ENCODE results near the gene ZFR2. TPM values are rescaled to one million over a fixed set of nuclear protein-coding genes. Genes with fewer than 3 reads are reported as not detected.

ZFR2 gene
- total RNA-seq, 2 donors from 2014 or later: not detected

- no peak for ATAC-seq (ENCODE audit: insufficient number of reproducible peaks, low FRiP score, low read depth)
These were observed 84.9 kb downstream of the ZFR2 start for GRCh38 chr19:3783660-3784584.

GRCh38 chr19:3782903-3783302, 85.9 kb downstream of the ZFR2 start:
- DNase-seq (ENCODE audit: low spot score) (no peak), ATAC-seq (ENCODE audit: insufficient number of reproducible peaks, low FRiP score, low read depth) (no peak)
- Histone ChIP-seq H3K9me3 (peaks cover 16% of the 10 kb centered on the region), H3K27me3 (replicated peaks; ENCODE audit: insufficient read depth) (no peaks in the 10 kb centered on the region), H3K4me1 (ENCODE audit: control insufficient read depth in 1 of 2, low read depth in 2 of 2) (no peaks in the 10 kb centered on the region), H3K36me3 (no peaks in the 10 kb centered on the region), H3K27ac (no peak overlapping the region), H3K4me3 (no peak overlapping the region)
- no peak for TF ChIP-seq CTCF (IDR thresholded peaks at IDR 0.05)

More at GRCh38 chr19:3783660-3784584, 84.9 kb downstream of the ZFR2 start:
- Histone ChIP-seq H3K9me3 (peaks cover 16% of the 10 kb centered on the region), H3K4me1 (ENCODE audit: control insufficient read depth in 1 of 2, low read depth in 2 of 2) (no peaks in the 10 kb centered on the region), H3K36me3 (no peaks in the 10 kb centered on the region), H3K4me3 (no peak overlapping the region), H3K27ac (no peak overlapping the region), H3K27me3 (replicated peaks; ENCODE audit: insufficient read depth) (no peaks in the 10 kb centered on the region)
- no peak for TF ChIP-seq CTCF (IDR thresholded peaks at IDR 0.05)
- no peak for DNase-seq (ENCODE audit: low spot score)

- no peak for DNase-seq (ENCODE audit: low spot score)
- ATAC-seq (ENCODE audit: insufficient number of reproducible peaks, low FRiP score, low read depth): no peak
- Histone ChIP-seq H3K9me3 (peaks cover 16% of the 10 kb centered on the region), H3K4me1 (ENCODE audit: control insufficient read depth in 1 of 2, low read depth in 2 of 2) (no peaks in the 10 kb centered on the region), H3K36me3 (no peaks in the 10 kb centered on the region), H3K27me3 (replicated peaks; ENCODE audit: insufficient read depth) (no peaks in the 10 kb centered on the region), H3K27ac (no peak overlapping the region), H3K4me3 (no peak overlapping the region)
- TF ChIP-seq CTCF (IDR thresholded peaks at IDR 0.05): no peak
These were observed 86.5 kb downstream of the ZFR2 start for GRCh38 chr19:3782330-3782729.

- ATAC-seq (ENCODE audit: insufficient number of reproducible peaks, low FRiP score, low read depth) (no peak), DNase-seq (ENCODE audit: low spot score) (no peak)
- H3K9me3 ChIP-seq: peaks cover 16% of the 10 kb centered on the region
- H3K27me3 ChIP-seq (replicated peaks; ENCODE audit: insufficient read depth): no peaks in the 10 kb centered on the region
- no peaks in the 10 kb centered on the region for H3K4me1 ChIP-seq (ENCODE audit: control insufficient read depth in 1 of 2, low read depth in 2 of 2)
- H3K27ac ChIP-seq: no peak overlapping the region
- H3K4me3 ChIP-seq: no peak overlapping the region
- no peak for TF ChIP-seq CTCF (IDR thresholded peaks at IDR 0.05)
- no peaks in the 10 kb centered on the region for H3K36me3 ChIP-seq
These were observed 87.2 kb downstream of the ZFR2 start for GRCh38 chr19:3781603-3782002.

- ATAC-seq (ENCODE audit: insufficient number of reproducible peaks, low FRiP score, low read depth): no peak
- no peaks in the 10 kb centered on the region for H3K27me3 ChIP-seq (replicated peaks; ENCODE audit: insufficient read depth)
These were observed 88.0 kb downstream of the ZFR2 start for GRCh38 chr19:3780786-3781304.

More at GRCh38 chr19:3780786-3781304, 88.0 kb downstream of the ZFR2 start:
- Histone ChIP-seq H3K27ac (no peak overlapping the region), H3K9me3 (peaks cover 16% of the 10 kb centered on the region), H3K36me3 (no peaks in the 10 kb centered on the region), H3K4me3 (no peak overlapping the region), H3K4me1 (ENCODE audit: control insufficient read depth in 1 of 2, low read depth in 2 of 2) (no peaks in the 10 kb centered on the region)
- no peak for DNase-seq (ENCODE audit: low spot score)
- TF ChIP-seq CTCF (IDR thresholded peaks at IDR 0.05): no peak
